Activated T-helper 17 cell treated with anti-CD3 and anti-CD28 coated beads, Interleukin-2, amount 50 U/mL, for 72 hours (primary cell): ENCODE measurements around the gene RILP. TPM values are rescaled to one million over a fixed set of nuclear protein-coding genes. Genes with fewer than 3 reads are reported as not detected.

Source experiments
- ATAC-seq: fragments of 150-1000 bp; cut with Tn5 transposase; replicated peaks from 2 replicates; pipeline ENCODE4 v1.10.0; 2021; ENCODE audit warnings: mild to moderate bottlenecking, moderate library complexity
- H3K27ac Mint-ChIP-seq: one replicate; pipeline ENCODE4 v1.8.0; 2022; ENCODE audit warnings: mixed read lengths
- H3K27me3 Mint-ChIP-seq: one replicate; pipeline ENCODE4 v1.8.0; 2022; ENCODE audit warnings: mixed read lengths
- H3K36me3 Mint-ChIP-seq: one replicate; pipeline ENCODE4 v1.8.0; 2022; ENCODE audit warnings: low read depth, mild to moderate bottlenecking, mixed read lengths
- H3K4me1 Mint-ChIP-seq: one replicate; pipeline ENCODE4 v1.8.0; 2022; ENCODE audit warnings: mixed read lengths
- H3K4me3 Mint-ChIP-seq: one replicate; pipeline ENCODE4 v1.8.0; 2022; ENCODE audit warnings: mild to moderate bottlenecking, mixed read lengths
- H3K9me3 Mint-ChIP-seq: one replicate; pipeline ENCODE4 v1.8.0; 2022; ENCODE audit warnings: mixed read lengths
- total RNA-seq, 2 donors: library from RNA; stranded (reverse); gene quantifications; one replicate each; pipeline ENCODE4 v1.2.3, GENCODE V29; 2022

Gene RILP
- total RNA-seq, 2 donors from 2014 or later = 2.4 to 6.1 TPM

DNA sequence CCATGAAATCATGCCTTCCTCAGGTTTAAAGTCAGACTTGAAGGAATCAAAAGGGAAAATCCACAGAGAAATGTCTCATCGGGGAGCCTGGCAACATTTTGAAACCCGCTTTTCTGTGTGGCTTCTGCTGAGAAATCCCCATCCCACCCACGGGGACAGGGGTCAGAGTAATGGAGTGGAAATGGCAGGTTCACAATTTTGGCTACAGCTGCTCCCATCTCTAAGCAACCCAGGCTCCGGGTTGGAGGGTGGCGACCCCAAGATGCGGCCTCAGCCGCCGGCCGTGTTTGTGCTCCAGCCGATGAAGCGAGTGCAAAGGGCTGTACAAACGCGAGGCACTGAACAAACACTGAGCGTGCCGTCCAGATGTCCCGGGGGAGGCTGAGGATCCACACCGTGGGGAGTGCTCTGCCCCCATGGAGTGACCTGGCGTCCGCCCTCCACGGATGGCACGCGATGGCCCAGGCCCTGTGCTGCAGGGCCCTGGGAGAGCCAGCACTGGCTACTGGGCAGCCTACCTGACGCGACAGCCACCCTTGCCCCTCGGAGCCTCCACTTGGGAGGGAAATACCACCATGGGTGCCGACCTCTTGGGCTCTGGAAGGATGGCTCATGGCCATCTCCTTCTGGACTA lies 43.2 kb downstream of the RILP start:
- Mint-ChIP-seq H3K27me3 (no peaks in the 10 kb centered on the region), H3K4me3 (peak overlapping the region; percentile 62), H3K27ac (peak overlapping the region; percentile 88), H3K9me3 (no peaks in the 10 kb centered on the region), H3K4me1 (no peaks in the 10 kb centered on the region), H3K36me3 (no peaks in the 10 kb centered on the region)
- peak; percentile 46 for ATAC-seq

DNA sequence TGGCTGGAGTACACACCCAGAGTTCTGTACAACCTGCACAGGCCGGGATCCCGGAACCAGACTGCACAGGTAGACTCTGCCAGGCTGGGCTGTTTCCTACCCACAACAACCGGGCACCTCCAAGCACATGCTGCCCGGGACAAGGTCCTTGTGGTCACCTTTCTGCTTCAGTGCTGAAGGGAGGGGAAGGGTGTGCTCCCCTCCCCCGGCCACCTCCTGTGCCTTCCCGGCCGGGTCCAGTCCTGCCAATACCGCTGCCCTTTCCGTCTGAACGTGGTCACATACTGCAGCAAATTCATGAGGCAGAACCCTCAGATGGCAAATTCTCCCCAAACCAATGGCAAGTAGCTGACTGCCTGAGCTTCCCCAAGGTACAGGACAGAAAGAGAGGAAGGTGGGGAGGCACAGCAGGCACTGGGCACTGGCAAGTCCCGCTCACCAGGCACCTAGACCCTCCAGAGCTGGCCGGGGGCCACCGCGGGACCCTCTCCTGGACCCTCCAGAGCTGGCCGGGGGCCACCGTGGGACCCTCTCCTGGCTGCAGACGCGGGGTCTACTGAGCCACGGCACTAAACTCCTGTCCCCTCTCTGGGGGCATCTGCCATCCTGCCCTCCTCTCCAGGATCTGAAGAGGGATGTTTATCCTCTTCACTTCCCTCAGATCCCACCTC lies 43.9 kb downstream of the RILP start:
- H3K4me1 Mint-ChIP-seq = no peaks in the 10 kb centered on the region
- H3K4me3 Mint-ChIP-seq = peak overlapping the region; percentile 62
- peak overlapping the region; percentile 43 for H3K27ac Mint-ChIP-seq
- H3K27me3 Mint-ChIP-seq = no peaks in the 10 kb centered on the region
- H3K36me3 Mint-ChIP-seq = no peaks in the 10 kb centered on the region
- no peak for ATAC-seq
- no peaks in the 10 kb centered on the region for H3K9me3 Mint-ChIP-seq

DNA sequence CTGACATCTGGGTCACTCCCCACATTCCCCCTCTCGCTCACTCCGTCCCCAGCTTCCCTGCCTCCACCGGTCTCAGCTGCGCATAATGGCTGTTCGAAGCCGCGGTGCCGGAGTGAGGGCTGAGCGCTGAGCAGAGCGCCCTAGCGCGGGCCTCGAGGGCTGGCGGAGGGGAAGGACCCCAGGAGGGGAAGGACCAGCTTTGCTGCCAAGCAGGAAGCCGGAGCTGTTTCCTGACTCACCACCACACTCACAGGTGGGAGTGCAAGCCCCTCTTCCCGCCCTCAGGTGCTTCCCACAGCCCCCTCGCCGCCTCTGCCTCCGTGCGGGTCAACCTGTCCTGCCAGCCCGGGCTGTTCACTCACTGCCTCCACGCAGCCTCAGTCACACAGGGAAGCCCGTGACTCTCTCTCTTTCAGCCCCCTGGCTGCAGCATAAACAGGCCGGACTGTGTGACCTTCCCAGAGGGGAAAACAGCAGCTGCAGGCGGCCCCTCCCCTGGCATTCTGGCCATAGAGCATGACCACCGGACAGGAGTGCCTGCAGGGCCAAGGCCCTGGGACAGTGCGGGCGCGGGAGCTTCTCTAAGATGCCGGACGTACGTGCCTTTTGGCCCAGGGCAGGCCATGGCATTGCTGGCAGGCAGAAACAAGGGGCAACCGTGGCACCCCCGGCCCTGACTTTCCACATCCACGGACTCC lies 44.7 kb downstream of the RILP start:
- no peak overlapping the region for H3K4me3 Mint-ChIP-seq
- no peaks in the 10 kb centered on the region for H3K36me3 Mint-ChIP-seq
- H3K9me3 Mint-ChIP-seq = no peaks in the 10 kb centered on the region
- no peak overlapping the region for H3K27ac Mint-ChIP-seq
- no peak for ATAC-seq
- no peaks in the 10 kb centered on the region for H3K4me1 Mint-ChIP-seq
- H3K27me3 Mint-ChIP-seq = no peaks in the 10 kb centered on the region

DNA sequence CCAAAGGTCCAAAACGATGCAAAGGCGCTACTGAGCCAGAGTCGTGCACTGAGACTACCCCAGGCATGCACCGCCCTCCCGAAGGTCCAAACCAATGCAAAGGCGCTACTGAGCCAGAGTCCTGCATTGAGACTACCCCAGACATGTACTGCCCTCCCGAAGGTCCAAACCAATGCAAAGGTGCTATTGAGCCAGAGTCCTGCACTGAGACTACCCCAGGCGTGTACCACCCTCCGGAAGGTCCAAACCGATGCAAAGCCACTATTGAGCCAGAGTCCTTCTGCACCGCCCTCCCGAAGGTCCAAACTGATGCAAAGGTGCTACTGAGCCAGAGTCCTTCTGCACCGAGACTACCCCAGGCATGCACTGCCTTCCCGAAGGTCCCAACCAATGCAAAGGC lies 48.1 kb downstream of the RILP start:
- H3K4me3 Mint-ChIP-seq = no peak overlapping the region
- no peak overlapping the region for H3K27ac Mint-ChIP-seq
- no peaks in the 10 kb centered on the region for H3K4me1 Mint-ChIP-seq
- no peak for ATAC-seq
- H3K9me3 Mint-ChIP-seq = no peaks in the 10 kb centered on the region
- no peaks in the 10 kb centered on the region for H3K27me3 Mint-ChIP-seq
- no peaks in the 10 kb centered on the region for H3K36me3 Mint-ChIP-seq

DNA sequence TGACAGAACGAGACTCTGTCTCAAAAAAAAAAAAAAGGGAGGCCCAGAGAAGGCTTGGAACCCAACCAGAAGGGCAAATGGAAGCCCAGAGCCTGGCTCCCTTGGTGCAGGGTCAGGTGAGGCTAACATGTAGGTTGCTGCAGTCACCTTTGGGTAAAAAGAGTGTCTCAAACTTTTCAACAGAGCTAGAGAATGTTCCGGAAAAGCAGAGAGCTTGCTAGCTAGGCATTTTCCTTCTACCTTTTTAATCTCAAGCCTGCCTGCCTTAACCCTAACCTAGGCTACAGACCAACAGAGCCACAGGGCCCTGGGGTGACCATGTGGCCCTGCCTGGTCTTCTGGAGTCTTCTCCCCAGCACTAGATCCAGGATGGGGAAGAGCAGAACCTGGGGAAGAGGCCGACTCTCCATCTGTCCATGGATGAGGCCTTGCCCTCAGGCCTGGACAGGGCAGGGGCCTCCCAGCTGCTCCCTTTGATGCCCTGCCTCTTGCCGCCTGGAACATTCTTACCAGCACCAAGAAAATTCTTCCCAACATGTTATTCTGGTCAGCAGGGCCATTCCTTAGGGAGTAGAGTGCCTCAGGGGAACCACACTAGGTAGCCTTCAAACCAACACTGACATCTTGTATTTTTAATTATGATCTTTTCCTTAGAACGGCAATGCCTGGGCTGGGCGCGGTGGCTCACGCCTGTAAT lies 51.1 kb downstream of the RILP start:
- no peak for ATAC-seq
- no peaks in the 10 kb centered on the region for H3K9me3 Mint-ChIP-seq
- no peak overlapping the region for H3K27ac Mint-ChIP-seq
- H3K36me3 Mint-ChIP-seq = no peaks in the 10 kb centered on the region
- no peaks in the 10 kb centered on the region for H3K27me3 Mint-ChIP-seq
- no peaks in the 10 kb centered on the region for H3K4me1 Mint-ChIP-seq
- H3K4me3 Mint-ChIP-seq = no peak overlapping the region

DNA sequence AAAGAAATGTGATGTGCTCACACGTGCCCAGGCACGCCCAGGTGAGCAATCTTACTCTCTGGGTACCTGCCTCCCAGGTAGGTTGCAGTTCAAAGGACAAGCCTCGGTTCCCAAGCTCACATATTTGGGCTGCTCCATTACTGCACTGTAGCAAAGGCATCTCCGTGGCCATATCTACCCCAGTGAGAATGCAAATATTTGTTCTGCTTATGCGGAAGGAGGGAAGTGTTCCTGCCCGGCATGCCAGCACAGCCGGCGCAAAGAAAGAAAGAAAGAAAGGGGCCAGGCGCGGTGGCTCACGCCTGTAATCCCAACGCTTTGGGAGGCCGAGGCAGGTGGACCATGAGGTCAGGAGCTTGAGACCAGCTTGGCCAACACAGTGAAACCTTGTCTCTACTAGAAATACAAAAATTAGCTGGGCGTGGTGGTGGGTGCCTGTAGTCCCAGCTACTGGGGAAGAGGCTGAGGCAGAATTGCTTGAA lies 51.8 kb downstream of the RILP start:
- no peak for ATAC-seq
- Mint-ChIP-seq H3K27me3 (no peaks in the 10 kb centered on the region), H3K9me3 (no peaks in the 10 kb centered on the region), H3K36me3 (no peaks in the 10 kb centered on the region), H3K27ac (no peak overlapping the region), H3K4me1 (no peaks in the 10 kb centered on the region), H3K4me3 (no peak overlapping the region)

Other genes starting within 250 kb of the RILP start
- 100 to 1,000 TPM; 247 to 515 TPM for gene YWHAE, start 249.6 kb downstream of the RILP start, total RNA-seq
- gene CRK, start 193.6 kb downstream of the RILP start, total RNA-seq = 10 to 100 TPM; 15.5 to 21.6 TPM
- 10 to 100 TPM; 46.6 to 51.0 TPM for gene MYO1C, start 157.2 kb downstream of the RILP start, total RNA-seq
- 10 to 100 TPM; 29.9 to 30.4 TPM for gene INPP5K, start 133.3 kb downstream of the RILP start, total RNA-seq
- 10 to 100 TPM; 28.8 to 45.0 TPM for gene PITPNA, start 87.1 kb downstream of the RILP start, total RNA-seq
- 1 to 10 TPM in 1 of 2 donors, under 1 TPM in 1; 0.52 to 1.6 TPM for gene SLC43A2, start 21.0 kb downstream of the RILP start, total RNA-seq
- 1 to 10 TPM; 2.5 to 5.7 TPM for gene SCARF1, start 4.1 kb downstream of the RILP start, total RNA-seq
- 100 to 1,000 TPM; 353 to 426 TPM for gene PRPF8, start 35.0 kb upstream of the RILP start, total RNA-seq
- gene TLCD2, start 60.5 kb upstream of the RILP start, total RNA-seq = 1 to 10 TPM in 1 of 2 donors, under 1 TPM in 1; 0.26 to 1.1 TPM
- gene WDR81, start 74.8 kb upstream of the RILP start, total RNA-seq = 10 to 100 TPM; 13.2 to 20.2 TPM
- gene SERPINF2, start 93.0 kb upstream of the RILP start, total RNA-seq = under 1 TPM; 0.45 to 0.85 TPM
- gene SERPINF1, start 112.2 kb upstream of the RILP start, total RNA-seq = not detected
- gene SMYD4, start 180.0 kb upstream of the RILP start, total RNA-seq = 10 to 100 TPM; 19.7 to 20.2 TPM
- gene RPA1, start 180.1 kb upstream of the RILP start, total RNA-seq = 100 to 1,000 TPM; 121 to 139 TPM